Activated T-helper 1 cell treated with anti-CD3 and anti-CD28 coated beads, Interleukin-2, amount 50 U/mL, for 16 hours (primary cell): Measurements from ENCODE around the gene ATP5MK.
A peak's percentile ranks its signal among the peaks of the same experiment; 100 is the strongest.
"Not testable (repeated sequence)": the region's sequence is repeated elsewhere in the genome, so short reads cannot be mapped to it uniquely, and the experiment has no call there.

Source experiments
- DNase-seq, 2 donors: peaks; one replicate each; pipeline ENCODE4 v3.0.0-alpha.2; 2020; ENCODE audit warnings: low read depth in 1 of 2, low spot score in 1 of 2

Gene ATP5MK, protein sequence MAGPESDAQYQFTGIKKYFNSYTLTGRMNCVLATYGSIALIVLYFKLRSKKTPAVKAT

DNA sequence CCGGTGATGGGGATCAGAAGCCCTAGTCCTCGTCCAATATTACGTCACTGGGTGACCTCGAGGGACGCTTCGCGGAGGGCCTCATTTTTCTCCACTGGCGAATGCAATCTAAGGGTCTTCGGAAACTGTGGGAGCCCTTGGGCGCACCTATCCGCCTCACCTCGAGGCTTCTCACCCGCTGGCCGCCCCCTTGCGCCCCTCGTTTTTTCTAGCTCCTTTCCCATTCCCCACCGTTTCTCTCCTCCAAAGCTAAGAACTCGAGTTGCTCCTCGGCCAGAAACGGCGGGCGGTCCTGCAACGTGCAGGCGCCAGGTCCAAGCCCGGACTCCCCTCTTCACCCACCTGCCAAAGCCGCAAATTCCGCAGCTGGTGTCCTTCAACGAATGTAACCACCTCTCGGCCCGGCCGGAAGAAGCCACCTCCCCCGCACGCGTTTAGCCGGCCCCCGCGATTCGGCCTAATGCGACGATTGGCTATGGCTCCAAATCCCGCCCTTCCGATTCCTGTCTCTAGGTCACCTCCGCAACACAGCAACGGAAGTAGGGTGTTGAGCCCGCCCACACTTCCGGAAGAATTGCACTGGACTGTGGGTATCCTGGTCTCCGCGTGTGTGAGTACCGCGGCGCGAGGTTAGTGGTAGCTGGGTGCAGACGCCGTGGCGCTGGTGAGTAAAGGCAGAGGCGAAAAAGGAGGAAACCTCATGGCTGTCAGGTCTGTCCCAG lies at the start of gene ATP5MK, which contains the start of gene PDCD11:
TSS of gene ATP5MK (minus strand) at position 409 of the 722 bp plus-strand sequence. CDS start 4,018 bp downstream, outside the sequence.
TSS of gene PDCD11 (plus strand) at position 560 of the 722 bp plus-strand sequence. CDS start 1,801 bp downstream, outside the sequence.
- peak; percentile 89 to 92 for DNase-seq

DNA sequence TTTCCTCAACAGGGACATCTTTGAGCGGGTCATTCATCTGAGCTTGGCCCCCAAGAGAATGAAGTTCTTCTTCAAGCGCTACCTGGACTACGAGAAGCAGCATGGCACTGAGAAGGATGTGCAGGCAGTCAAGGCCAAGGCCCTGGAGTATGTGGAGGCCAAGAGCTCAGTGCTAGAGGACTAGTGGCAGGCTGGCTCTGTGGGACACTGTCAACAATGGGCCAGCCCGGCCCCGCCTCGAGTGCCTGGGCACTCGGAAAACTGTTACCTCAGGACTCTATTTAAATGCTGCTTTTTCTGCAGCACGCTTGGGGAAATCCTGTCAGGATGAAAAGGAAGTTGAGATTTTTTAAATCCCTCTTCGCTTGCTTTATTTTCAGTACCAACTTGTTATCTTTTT lies 49.1 kb upstream of the ATP5MK start:
- no peak for DNase-seq

DNA sequence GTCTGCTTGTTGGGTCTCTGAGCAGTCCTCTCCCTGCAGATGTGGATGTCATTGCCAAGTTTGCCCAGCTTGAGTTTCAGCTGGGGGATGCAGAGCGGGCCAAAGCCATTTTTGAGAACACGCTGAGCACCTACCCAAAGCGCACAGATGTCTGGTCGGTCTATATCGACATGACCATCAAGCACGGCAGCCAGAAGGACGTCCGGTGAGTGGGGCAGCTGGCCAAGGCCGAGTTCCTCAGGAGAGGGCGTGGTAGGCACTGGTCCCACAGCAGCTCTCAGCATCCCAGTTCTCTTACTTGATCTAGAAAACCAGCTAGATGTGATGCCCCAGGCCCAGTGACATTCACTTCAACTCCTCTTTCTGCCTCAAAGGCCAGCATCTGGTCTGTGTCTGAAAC lies 48.2 kb upstream of the ATP5MK start:
- DNase-seq: no peak

DNA sequence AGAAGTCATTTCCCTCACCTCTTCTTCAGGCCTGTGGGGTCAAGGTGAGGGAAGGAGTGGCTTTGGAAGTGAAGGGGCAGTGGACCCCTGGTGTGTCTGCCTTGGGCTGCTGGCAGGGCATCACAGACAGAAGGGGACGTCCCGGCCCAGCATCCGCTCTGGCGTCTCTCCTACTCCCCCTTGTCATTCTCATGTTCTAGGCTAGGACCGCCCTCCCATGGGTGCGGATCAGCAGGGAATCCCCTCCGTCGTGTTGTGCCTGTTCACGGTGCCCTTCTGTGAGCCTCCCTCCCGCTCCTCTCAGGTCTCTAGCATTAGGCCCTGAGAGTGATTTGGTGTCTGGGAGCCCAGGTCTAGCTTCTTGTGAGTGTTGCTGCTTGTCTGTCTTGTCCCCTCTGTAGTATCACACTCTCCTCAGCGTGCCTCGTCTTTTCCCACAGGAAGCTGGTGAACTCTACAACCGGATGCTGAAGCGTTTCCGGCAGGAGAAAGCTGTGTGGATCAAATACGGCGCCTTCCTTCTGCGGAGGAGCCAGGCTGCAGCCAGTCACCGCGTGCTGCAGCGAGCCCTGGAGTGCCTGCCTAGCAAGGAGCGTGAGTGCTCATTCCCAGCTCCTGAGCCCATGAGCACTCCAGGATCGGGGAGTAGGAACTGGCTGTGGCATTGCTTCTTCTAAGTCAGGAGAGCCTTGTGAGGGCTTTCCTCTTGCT lies 47.4 kb upstream of the ATP5MK start:
- no peak for DNase-seq

DNA sequence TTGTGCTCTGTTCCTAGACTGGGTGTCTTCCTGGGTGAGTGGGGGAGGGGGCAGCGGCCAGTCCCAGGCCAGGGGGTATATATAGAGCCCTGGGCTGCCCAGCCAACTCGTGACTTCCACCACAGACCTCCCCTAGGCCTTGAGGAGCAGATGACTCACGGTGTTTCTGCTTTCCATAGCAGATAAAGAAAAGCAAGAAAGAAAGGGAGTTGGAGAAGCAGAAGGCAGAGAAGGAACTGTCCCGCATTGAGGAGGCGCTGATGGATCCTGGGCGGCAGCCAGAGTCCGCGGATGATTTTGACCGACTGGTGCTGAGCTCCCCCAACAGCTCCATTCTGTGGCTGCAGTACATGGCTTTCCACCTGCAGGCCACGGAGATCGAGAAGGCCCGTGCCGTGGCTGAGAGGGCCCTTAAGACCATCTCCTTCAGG lies 45.8 kb upstream of the ATP5MK start:
- no peak for DNase-seq

DNA sequence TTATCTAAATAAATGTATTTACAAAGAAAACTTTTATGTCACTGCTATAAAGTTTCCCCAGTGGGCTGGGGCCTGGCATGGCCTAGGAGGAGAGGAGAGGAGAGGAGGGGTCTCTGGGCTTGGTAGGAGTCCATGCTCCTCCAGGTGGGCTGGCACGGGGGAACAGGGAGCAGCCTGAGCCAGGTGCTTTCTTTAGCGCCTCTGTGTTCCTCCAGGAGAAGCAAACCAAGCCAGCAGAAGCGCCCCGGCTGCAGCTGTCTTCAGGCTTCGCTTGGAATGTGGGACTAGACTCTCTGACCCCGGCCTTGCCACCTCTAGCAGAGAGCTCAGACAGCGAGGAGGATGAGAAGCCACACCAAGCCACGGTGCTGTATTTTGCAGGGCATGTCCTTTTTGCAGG lies 45.3 kb upstream of the ATP5MK start:
- DNase-seq: no peak

DNA sequence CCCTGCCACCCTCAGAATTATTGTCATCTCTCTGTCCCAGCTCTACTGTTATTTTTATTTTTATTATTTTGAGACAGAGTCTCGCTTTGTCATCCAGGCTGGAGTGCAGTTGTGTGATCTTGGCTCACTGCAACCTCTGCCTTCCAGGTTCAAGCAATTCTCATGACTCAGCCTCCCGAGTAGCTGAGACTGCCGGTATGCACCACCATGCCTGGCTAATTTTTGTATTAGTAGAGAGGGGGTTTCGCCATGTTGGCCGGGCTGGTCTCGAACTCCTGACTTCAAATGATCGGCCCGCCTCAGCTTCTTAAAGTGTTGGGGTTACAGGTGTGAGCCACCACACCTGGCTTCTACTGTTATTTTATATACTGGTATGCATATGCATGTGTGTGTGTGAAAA lies 44.9 kb upstream of the ATP5MK start:
- DNase-seq: no peak

DNA sequence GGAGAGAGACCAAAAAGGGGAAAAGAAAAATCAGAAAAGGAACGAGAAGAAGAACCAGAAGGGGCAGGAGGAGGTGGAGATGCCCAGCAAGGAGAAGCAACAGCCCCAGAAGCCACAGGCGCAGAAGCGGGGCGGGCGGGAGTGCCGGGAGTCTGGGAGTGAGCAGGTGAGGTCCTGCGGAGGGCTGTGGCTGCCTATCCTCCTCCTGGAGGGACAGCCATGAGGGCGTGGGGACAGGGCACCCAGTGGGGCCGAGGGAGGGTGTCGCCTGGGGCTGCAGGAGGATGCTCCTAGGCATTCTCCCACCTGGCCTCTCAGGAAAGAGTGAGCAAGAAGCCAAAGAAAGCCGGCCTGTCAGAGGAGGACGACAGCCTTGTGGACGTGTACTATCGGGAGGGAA lies 44.1 kb upstream of the ATP5MK start:
- DNase-seq: no peak

DNA sequence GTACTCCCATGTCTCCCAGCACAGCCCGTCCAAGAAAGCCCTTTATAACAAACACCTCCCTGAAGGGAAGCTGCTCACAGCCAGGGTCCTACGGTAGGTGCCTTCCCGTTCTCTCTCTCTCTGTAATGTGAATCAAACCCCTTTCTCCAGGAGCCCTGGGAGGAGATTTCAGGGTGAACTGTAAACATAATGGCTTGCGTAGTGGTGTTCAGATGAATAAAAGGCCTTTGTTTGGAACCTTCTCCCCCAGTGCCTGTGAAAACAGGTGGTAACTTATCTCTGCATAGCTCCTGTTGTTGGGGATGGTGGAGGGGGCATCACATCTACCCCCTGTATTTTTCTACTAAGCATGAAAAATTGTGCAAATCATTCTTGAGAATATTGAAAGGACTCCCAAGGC lies 43.5 kb upstream of the ATP5MK start:
- DNase-seq: no peak

DNA sequence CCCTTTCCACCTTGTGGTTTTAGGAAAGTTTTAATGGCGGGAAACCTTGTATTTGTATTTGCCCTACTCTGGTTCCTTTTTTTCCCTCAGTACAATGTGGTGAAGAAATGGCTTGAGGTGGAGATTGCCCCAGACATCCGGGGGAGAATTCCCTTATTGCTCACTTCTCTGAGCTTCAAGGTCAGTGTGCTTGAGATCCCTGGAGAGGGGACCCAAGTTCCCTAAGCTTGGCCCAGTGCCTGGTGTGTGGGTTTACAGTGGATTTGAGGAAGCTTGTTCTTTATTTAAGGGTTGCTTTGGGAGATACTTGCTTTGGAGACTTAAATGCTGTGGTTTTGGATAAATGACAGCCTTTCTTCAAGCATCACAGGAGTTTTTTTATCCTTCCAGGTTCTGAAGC lies 37.6 kb upstream of the ATP5MK start:
- DNase-seq: no peak

DNA sequence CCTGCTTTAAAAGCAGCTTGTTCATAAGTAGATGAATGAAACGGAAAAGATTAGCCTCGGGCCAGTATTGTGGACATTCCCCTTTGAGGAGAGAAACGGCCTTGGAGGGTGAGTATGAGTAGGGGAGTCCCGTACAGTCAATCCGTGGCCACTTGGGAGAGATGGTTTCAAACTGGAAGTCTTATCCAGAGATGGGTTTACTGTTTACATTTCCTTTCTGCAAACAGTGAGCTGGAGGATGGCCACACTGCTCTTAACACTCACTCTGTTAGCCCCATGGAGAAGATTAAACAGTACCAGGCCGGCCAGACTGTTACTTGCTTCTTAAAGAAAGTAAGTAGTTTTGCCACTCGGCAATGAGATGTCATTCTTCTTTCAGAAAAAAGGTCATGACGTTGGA lies 35.6 kb upstream of the ATP5MK start:
- DNase-seq: no peak

DNA sequence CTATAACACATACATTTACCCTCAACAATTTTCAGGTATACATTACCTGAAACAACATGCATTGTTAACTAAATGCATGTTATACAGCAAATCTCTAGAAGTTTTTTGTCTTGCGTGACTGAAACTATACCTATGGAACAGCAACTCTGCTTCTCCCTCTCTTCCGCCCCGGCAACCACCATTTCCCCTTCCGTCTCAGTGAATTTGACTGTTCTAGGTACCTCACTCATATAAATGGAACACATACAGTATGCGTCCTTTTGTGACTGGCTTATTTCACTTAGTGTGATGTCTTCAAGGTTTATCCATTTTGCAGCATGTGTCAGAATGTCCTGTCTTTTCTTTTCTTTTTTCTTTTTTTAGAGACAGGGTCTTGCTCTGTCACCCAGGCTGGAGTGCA lies 33.4 kb upstream of the ATP5MK start:
- DNase-seq: no peak

DNA sequence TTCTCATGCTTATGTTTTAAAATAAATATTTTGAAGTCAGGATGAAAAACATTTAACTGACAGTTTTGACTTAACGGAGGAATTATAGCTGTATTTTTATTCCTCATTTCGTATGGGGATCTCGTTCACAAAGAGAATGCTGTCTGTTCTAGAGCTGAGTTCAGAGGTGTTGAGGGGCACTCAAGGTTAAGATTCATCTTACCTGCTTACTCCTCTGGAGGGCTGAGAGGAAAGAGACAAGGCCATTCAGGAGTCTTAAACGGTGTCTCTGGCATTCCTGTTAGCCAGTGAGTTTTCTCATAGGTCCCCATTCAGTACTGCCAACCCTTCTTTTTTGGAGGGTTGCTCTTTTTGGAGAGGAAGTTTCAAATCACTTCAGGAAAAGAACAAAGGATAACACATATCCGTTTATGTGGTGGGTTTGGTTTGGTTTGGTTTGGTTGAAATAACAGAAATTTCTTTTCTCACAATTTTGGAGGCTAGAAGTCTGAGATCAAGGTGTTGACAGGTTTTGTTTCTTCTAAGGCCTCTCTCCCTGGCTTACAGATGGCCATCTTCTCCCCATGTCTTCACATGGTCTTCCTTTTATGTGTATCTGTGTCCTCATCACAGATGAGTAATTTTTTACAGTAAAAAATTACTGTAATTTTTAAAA lies 32.8 kb upstream of the ATP5MK start:
- no peak for DNase-seq

DNA sequence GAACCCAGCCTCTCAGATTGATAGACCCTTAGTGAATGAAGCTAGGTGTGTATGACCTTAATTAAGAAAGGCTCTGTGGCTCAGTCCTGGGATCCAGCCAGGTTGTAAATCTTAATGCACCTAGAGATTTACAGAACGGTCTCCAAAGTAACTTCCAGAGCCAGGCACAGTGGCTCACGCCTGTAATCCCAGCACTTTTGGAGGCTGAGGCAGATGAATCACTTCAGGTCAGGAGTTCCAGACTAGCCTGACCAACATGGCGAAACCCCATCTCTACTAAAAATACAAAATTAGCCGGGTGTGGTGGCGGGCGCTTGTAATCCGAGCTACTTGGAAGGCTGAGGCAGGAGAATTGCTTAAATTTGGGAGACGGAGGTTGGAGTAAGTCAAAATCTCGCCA lies 31.6 kb upstream of the ATP5MK start:
- DNase-seq: no peak

DNA sequence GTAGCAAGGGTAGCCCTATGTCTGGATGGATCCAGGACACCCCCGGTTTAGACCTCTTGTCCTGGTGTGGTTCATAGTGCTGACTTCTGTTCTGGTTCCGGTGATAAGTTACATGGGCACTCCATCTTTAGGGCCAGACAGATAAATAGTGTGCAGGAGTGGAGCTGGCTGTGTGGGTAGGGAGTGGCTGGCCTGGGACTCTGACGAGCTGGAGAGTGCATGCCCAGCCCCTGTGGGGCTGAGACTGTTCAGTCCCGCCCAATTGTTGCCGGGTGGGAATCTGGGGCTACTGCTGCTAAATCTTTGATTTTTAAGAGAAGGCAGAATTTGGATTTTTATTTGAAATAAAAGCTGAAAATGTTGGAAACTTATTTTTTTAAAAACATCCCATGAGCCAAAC lies 27.5 kb upstream of the ATP5MK start:
- DNase-seq: no peak

DNA sequence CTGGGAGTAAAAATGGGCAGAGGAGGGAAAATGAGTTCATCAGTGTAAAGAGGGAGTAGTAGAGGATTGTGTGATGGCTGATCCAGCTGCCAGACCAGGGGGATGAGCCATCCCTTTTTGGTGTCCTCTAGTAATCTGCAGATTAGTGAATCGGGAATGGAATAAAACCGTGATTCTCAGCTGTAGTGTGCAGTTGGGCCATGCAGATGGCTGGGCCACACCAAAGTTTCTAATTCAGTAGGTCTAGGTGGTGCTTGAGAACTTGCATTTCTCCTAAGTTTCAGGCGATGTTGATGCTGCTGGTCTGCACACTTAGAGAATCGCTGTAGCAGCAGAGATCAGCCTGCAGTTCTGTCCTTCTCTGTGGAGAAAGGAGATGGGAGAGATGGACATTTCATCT lies 22.8 kb upstream of the ATP5MK start:
- DNase-seq: no peak

DNA sequence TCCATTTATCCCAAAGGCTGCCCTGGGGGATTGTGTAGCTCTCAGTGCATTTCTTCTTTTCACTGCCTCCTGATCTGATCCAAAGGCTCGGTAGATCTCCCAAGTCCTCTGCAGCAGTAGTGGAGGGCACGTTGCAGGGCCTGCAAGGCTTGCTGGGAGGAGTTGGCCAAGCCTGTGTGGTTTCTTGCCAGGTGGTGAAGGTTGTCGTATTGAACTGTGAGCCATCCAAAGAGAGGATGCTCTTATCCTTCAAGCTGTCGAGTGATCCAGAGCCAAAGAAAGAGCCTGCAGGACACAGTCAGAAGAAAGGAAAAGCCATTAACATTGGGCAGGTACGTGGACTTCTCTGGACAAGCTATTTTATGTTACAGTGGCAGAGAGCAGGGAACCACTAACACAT lies 21.3 kb upstream of the ATP5MK start:
- no peak for DNase-seq

DNA sequence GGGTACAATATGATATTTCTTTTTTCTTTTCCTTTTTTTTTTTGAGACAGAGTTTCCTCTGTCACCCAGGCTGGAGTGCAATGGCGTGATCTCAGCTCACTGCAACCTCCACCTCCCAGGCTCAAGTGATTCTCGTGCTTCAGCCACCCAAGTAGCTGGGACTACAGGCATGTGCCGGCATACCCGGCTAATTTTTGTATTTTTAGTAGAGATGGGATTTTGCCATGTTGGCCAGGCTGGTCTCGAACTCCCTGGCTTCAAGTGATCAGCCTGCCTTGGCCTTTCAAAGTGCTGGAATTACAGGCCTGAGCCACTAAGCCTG lies 20.8 kb upstream of the ATP5MK start:
- DNase-seq: not testable (repeated sequence)

DNA sequence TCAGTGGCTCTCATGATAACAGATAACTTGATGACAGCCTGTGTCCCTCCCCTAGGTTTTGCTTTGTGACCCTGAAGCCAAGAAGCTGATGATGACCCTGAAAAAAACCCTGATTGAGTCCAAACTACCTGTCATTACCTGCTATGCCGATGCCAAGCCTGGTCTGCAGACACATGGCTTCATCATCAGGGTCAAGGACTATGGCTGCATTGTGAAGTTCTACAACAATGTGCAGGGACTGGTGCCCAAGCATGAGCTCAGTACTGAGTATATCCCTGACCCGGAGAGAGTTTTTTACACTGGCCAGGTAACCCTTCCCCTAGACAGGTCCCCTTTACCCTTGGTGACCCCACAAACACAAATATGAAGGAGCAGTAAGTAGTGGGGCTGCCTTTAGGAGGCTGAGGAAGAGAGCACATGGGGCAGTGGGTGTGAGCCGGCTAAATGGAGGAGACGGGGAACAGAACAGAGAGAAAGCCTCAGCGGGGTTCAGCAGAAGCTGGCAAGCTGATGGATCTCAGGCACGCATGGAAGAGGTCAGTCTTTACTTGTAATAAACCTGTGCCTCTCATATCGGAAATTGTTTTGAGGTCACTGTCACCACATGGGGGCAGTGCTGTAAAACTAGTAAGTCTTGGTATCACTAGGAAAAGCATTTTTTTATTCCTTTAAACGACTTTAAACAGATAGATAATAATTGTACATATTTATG lies 20.3 kb upstream of the ATP5MK start:
- DNase-seq: peak; percentile 14 to 24

DNA sequence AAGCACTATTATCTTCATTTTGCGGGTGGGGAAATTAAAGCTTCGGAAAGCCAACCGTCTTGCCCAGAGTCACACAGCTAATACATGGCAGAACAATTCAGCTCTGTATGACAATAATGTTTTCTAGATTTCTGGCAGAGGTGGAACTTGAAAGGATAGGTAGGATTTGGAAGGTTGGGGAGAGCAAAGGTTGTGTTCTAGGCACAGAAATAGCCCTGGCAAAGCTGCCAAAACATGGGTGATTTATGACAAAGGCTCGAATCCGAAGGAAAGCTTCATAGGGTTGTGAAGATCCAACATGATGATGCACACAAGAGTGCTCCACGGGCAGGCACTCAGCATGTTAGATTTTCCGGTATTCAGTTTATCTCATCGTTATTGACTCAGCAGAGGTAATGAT lies 19.3 kb upstream of the ATP5MK start:
- no peak for DNase-seq

DNA sequence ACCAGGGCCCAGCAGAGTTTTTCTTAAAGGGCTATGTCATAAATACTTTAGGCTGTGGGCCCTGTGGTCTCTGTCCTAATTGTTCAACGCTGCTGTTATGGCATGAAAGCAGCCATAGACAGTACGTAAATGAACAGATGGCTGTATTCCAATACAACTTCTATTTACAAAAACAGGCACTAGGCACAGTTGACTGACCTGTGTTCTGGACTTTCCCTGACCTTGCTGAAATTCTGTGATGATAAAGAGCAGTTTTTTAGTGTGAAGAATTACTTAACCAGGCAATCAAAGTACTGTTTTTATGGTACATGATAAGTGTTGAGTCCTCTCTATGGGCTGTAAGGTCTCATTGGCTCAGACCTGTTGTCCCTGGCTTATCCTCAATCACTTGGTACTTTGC lies 17.3 kb upstream of the ATP5MK start:
- DNase-seq: no peak
